Large intestine (tissue), 3 donors: Measurements from ENCODE around the gene DNAJB13. TPM values are rescaled to one million over a fixed set of nuclear protein-coding genes. Genes with fewer than 3 reads are reported as not detected.
"Not testable (repeated sequence)": the region's sequence is repeated elsewhere in the genome, so short reads cannot be mapped to it uniquely, and the experiment has no call there.

Source experiments
- DNase-seq, 2 donors: peaks; one replicate each; pipeline versions ENCODE4 v3.0.0 to v3.0.0-alpha.2; 2013
- H3K27ac ChIP-seq: one replicate; pipeline ENCODE4 v1.5.1; 2013; ENCODE audit warnings: low read length
- H3K27me3 ChIP-seq: 2 replicates; pipeline ENCODE4 v1.6.1; 2013; ENCODE audit warnings: low read length; ENCODE audit not compliant: control insufficient read depth, insufficient read depth
- H3K36me3 ChIP-seq: 2 replicates; pipeline ENCODE4 v1.6.1; 2013; ENCODE audit warnings: low read length; ENCODE audit not compliant: control insufficient read depth, insufficient read depth
- H3K4me1 ChIP-seq: one replicate; pipeline ENCODE4 v1.6.1; 2013; ENCODE audit warnings: low read length; ENCODE audit not compliant: control insufficient read depth, insufficient read depth
- H3K4me3 ChIP-seq: one replicate; pipeline ENCODE4 v1.5.1; 2013; ENCODE audit warnings: low read length
- H3K9me3 ChIP-seq: one replicate; pipeline ENCODE4 v1.6.1; 2013; ENCODE audit warnings: mild to moderate bottlenecking, low read depth, low read length, moderate library complexity; ENCODE audit not compliant: control insufficient read depth
- WGBS: methylation state at CpG from one replicate; pipeline ENCODE4 v1.1.5; 2013; ENCODE audit warnings: low lambda C conversion rate; ENCODE audit not compliant: insufficient coverage; 5-methylcytosine and 5-hydroxymethylcytosine counted together
- polyA plus RNA-seq: library from polyadenylated mRNA; unstranded; fragments of 120-200 nt; gene quantifications from one replicate; pipeline ENCODE4 v1.2.1, GENCODE V29; 2013

DNAJB13 gene
- polyA plus RNA-seq, 1 donor: 0.22 TPM

- WGBS: no CpG with 5 or more reads among the region's 18 CpGs
- Histone ChIP-seq H3K27ac (no peak overlapping the region), H3K36me3 (peaks cover 42% of the 10 kb centered on the region), H3K4me3 (no peak overlapping the region), H3K27me3 (no peaks in the 10 kb centered on the region), H3K9me3 (no peaks in the 10 kb centered on the region), H3K4me1 (peaks cover 17% of the 10 kb centered on the region)
- DNase-seq: no peak
Observed at GRCh38 chr11:73977856-73978519, 27.2 kb downstream of the DNAJB13 start.

GRCh38 chr11:73978576-73979086 lies 27.8 kb downstream of the DNAJB13 start:
- Histone ChIP-seq H3K27ac (no peak overlapping the region), H3K4me3 (no peak overlapping the region), H3K9me3 (no peaks in the 10 kb centered on the region), H3K27me3 (no peaks in the 10 kb centered on the region), H3K4me1 (peaks cover 19% of the 10 kb centered on the region), H3K36me3 (peaks cover 42% of the 10 kb centered on the region)
- WGBS: 100% methylated on average over 1 of the region's 3 CpGs
- no peak for DNase-seq

- Histone ChIP-seq H3K4me3 (peak overlapping the region; percentile 81), H3K27me3 (no peaks in the 10 kb centered on the region), H3K4me1 (peaks cover 23% of the 10 kb centered on the region), H3K36me3 (peaks cover 35% of the 10 kb centered on the region), H3K9me3 (no peaks in the 10 kb centered on the region), H3K27ac (peak overlapping the region; percentile 70)
- peak; percentile 65 to 85 for DNase-seq
- WGBS: no CpG with 5 or more reads among the region's 6 CpGs
Observed at GRCh38 chr11:73980001-73980961, 29.5 kb downstream of the DNAJB13 start.

- H3K4me1 ChIP-seq: peaks cover 23% of the 10 kb centered on the region
- H3K9me3 ChIP-seq: no peaks in the 10 kb centered on the region
- peak overlapping the region; percentile 81 for H3K4me3 ChIP-seq
- no peaks in the 10 kb centered on the region for H3K27me3 ChIP-seq
- H3K27ac ChIP-seq: peak overlapping the region; percentile 70
- peaks cover 31% of the 10 kb centered on the region for H3K36me3 ChIP-seq
- WGBS: no CpG with 5 or more reads among the region's 13 CpGs
- DNase-seq: no peak
Observed at GRCh38 chr11:73981051-73981805, 30.4 kb downstream of the DNAJB13 start.

GRCh38 chr11:73982595-73982989 lies 31.8 kb downstream of the DNAJB13 start, which contains the start of gene UCP2:
TSS of gene UCP2 (minus strand) at chr11:73982843. CDS start at chr11:73978378, 4,465 bp downstream.
- no peaks in the 10 kb centered on the region for H3K27me3 ChIP-seq
- 0% methylated on average over 4 of the region's 43 CpGs for WGBS
- DNase-seq: peak in 1 of 2 donors; percentile 68
- H3K36me3 ChIP-seq: peaks cover 18% of the 10 kb centered on the region
- H3K4me3 ChIP-seq: peak within 1 kb of the TSS; percentile 81
- H3K9me3 ChIP-seq: no peaks in the 10 kb centered on the region
- peaks cover 23% of the 10 kb centered on the region for H3K4me1 ChIP-seq
- peak within 1 kb of the TSS; percentile 92 for H3K27ac ChIP-seq

GRCh38 chr11:73982990-73983740 lies 32.3 kb downstream of the DNAJB13 start:
- H3K4me3 ChIP-seq: peak overlapping the region; percentile 81
- peaks cover 23% of the 10 kb centered on the region for H3K4me1 ChIP-seq
- no CpG with 5 or more reads among the region's 56 CpGs for WGBS
- no peaks in the 10 kb centered on the region for H3K27me3 ChIP-seq
- peak overlapping the region; percentile 92 for H3K27ac ChIP-seq
- DNase-seq: peak; percentile 92 to 95
- H3K36me3 ChIP-seq: peaks cover 13% of the 10 kb centered on the region
- H3K9me3 ChIP-seq: no peaks in the 10 kb centered on the region

- Histone ChIP-seq H3K27ac (peak overlapping the region; percentile 92), H3K4me3 (peak overlapping the region; percentile 81), H3K36me3 (peaks cover 5% of the 10 kb centered on the region), H3K27me3 (no peaks in the 10 kb centered on the region), H3K4me1 (peaks cover 23% of the 10 kb centered on the region), H3K9me3 (no peaks in the 10 kb centered on the region)
- WGBS: 78% methylated on average over 8 of the region's 18 CpGs
- DNase-seq: no peak
Observed at GRCh38 chr11:73983741-73984538, 33.1 kb downstream of the DNAJB13 start.

GRCh38 chr11:73985661-73986060 lies 34.8 kb downstream of the DNAJB13 start:
- H3K4me1 ChIP-seq: peaks cover 13% of the 10 kb centered on the region
- H3K9me3 ChIP-seq, H3K27me3 ChIP-seq, H3K36me3 ChIP-seq, H3K4me3 ChIP-seq, DNase-seq, H3K27ac ChIP-seq: not testable (repeated sequence)
- 100% methylated on average over 1 of the region's 4 CpGs for WGBS

- WGBS: 100% methylated on average over 2 of the region's 7 CpGs
- Histone ChIP-seq H3K36me3 (no peaks in the 10 kb centered on the region), H3K27me3 (no peaks in the 10 kb centered on the region), H3K4me3 (no peak overlapping the region), H3K4me1 (peaks cover 6% of the 10 kb centered on the region), H3K27ac (no peak overlapping the region), H3K9me3 (no peaks in the 10 kb centered on the region)
- no peak for DNase-seq
Observed at GRCh38 chr11:73988227-73988626, 37.4 kb downstream of the DNAJB13 start.
